Middle frontal gyrus (tissue), 1 donor: ENCODE results near the gene PIM2.
A peak's percentile ranks its signal among the peaks of the same experiment; 100 is the strongest.

Source experiments
- DNase-seq: peaks from one replicate; pipeline ENCODE4 v3.0.0-alpha.2; 2015; ENCODE audit warnings: low spot score; ENCODE audit errors: extremely low spot score

PIM2 gene

DNA sequence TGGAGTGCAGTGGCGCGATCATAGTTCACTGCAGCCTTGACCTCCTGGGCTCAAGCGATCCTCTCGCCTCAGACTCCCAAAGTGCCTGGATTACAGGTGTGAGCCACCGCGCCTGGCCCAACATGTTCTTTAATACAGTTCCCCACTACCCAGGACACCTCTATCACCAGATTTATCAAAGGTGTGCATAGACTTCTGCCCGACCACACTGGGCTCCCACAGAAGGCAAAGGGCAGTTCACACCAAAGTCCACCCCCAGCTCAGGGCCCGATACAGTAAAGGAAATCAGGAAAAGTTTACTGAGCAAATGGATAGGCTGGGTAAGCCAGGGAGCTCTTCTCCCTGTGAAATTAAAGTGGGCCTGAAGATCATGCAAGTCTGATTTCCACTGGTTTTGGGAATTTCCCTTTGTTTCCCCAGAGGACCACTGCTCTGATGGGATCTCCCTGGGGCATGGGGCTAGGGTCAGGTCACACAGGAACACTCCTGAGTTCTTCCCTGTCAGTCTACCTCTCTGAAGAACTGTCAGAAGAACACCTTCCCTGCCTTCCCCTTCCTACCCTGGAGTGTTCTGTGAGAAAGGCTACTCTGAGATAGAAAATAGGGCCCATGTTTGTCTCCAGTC is 17.7 kb upstream of the PIM2 start:
- DNase-seq = no peak

DNA sequence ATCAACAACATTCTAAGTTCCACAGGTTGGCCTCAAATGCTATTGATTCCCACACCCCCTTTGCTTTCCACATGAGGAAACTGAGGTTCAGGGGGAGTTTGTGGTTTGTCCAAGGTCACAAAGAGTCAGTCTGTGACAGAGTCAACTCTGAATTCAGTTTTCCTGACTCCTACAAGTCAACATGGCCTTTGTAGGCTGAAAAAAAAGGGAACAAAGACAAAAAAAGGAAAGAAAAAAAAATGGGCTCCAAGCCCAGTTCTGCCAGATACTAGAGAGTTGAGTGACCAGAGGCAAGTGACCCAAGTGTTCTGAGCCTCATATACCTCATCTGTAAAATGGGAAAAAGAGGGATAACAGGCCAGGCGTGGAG is 16.5 kb upstream of the PIM2 start:
- DNase-seq = no peak

DNA sequence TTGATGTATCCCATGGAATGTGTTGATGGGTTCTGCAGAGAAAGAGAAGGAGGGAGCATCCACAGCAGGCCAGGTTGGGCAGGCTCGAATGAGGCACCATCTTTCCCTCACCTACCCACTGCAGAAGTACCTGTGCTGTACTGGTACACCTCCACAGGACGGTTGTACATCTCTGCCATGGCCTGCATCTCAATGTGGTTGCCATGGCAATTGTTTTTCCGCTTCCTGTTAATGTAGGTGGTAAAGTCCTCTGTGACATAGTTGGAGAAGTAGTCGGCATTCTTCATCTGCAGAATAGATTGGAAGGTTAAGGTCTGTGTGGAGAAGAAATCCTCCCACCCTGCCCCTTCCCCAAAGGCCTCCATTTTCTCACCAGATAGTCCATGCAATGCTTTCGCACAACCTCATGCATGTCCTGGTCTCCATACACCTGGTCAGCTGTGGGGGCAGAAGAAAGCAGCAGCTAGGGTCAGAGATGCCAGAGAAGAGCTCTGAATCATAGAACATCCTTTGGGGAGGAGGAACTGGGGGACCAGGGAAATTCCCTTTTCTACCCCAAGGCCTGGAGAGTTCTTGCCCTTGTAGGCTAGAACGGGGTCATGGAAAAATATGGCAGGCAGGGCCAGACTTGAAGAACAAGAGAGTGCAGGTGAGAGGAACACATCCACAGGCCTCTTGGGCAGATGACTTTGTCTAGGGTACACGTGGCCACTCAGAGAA is 15.9 kb upstream of the PIM2 start:
- no peak for DNase-seq

DNA sequence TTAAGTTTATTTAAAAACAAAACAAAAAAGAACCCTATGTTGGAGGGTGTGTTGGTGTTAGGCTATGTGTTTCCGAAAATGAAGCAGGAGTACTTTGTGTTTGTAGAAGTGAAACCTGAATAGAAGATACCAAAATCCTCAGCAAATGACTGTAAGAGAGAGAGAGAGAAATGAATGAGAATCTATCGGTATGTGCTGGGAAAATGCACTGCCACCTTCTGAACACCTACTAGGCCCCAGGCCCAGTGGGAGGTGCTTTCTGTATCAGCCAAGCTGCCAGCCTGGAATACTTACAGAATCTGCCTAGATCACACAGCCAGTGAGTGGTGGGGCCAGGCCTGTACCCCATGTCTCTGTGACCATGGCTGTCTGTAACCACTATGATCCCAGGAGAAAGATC is 14.9 kb upstream of the PIM2 start:
- DNase-seq = no peak

DNA sequence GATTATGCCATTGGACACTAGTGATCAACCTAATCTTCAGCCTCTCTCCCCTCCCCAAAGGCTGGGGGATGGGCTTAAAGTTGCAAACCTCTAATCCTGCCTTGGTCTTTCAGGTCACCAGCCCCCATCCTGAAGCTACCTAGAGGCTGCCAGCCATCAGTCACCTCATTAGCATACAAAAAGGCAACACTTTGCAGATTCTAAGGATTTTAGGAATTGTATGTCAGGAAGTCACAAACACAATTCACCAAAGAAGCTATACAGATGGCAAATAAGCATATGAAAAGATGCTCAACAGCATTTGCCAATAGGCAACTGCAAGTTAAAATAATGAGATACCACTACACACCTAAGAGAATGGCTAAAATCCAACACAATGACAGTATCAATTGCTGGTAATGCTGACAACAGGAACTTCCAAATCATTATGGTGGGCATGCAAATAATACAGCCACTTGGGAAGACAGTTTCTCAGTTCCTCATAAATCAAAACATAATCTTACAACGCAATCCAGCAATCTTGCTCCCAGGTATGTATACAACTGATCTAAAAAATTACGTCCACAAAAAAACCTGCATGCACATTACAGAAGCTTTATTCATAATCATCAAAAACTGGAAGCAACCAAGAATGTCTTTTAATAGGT is 9.0 kb upstream of the PIM2 start:
- DNase-seq = no peak

DNA sequence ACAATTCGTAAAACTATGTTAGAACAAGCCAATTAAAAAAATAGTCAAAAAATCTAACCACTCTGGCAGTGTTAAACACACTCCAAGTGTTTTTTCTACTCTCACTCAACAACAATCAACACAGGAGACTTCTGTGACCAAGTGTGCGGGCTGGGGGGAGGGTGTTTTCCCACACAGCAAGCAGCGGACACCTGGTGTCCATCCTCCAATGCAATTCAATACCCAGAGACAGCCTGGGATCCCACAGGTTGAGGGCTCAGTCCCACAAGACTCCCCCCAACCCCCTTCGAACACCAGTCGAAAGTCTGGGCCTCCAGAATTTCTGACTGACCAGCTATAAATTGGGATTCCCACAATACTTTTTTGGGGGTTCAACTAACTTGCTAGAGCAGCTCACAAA is 8.3 kb upstream of the PIM2 start:
- DNase-seq = no peak

DNA sequence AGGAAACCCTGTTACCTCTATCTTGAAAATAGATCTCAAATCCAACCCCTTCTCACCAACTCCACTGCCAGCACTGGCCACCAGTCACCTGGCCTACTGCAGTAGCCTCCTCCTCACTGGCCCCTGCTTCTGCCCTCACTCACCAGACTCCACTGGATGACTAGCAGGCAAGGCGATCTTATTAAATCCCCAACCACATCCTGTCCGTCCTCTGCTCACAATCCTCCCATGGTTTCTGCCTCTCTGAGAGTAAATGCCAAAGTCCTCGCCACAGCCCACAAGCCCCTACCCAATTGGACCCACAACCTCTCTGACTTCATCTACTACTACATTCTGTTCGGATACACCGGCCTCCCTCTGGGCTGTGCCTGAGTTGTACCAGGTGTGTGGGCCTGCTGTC is 5.4 kb upstream of the PIM2 start:
- DNase-seq = no peak

DNA sequence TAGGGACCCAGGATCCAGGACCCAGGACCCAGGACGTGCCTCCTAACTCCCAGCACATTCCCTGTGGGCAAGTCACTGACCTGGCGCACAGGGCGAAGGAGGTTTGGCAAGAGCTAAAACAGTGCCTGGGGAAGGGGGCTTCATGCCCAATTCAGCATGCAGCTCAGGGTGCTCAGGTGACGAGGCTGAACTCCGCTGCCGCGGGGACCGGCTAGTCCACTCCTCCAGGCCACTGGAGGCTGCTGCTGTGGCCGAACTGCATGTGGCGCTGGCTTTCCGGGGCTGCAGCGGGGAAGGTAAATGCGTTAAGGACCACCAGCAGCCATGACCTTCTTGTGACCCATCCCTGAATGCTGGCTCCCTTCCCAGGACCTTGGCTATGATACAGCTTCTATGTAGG is 4.9 kb upstream of the PIM2 start:
- no peak for DNase-seq

DNA sequence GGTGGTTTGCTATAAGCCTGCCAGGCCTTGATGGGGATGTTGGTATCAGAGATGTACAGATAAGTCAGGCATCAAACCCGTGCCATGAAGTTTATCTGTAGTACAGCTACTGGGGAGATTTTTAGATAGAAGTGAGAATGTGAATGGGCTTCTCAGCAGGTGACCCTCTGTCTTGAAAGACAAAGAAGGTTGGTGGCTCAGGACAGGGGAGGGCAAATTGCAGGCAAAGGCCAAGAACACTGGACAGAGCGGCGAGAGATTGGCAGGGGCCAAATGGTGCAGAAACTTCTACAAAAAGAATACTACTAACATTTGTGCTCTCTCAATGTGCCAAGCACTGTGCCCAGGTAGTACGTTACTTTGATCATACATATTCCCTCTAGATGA is 1.9 kb upstream of the PIM2 start:
- DNase-seq = no peak

DNA sequence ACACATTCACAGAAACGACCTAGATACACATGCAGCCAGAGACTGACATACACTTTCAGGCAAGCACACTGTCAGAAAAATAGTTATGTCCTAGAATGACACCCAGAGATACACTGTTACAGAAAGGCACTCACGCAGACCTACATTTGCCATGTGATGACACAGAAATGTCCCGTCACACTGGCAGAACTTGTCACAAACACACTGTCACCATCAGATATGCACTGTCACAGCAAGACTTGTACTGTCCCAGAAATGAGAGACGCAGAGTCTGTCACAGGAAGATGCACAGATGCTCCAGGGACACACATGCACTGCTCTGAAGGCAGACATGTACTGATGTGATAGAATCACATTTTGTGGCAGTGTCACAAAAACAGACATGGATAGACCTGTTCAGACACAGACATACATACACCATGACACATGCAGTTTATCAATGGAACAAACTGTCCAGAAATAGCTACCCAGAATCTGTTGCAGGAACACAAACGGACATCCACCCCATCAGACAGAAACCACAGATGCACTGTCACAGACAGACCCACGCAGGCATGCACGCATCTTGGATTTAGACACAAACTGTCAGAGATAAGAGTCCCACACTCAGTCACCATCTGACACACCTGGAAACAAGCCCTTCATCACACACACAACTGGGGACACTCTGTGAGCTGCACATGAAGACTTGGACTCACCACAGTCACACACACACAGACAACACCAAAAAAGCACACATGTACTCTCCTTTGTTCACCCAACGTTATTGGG is 1.3 kb upstream of the PIM2 start:
- no peak for DNase-seq

DNA sequence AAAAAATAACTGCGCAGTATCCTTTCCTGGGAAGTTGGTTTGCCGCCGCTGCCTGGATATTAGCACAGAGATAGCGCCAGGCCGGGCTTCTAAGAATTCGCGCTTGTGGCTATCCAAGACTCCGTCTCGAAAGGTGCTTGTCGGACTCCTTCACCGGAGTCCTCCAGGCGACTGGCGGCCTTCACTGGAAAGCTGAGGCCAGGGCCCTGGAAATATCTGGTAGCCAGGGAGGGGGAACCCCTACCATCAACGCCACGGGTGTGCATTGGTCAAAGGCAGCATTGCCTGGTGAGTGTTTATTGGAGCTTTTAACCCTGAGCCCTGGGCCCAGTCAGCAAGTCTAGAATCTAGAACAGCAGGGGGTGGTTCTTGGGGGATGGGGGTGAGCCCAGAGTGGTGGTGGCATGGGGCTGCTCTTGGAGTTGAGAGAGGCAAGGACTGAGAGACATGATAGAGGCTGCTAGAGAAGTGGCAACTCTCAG is 577 bp upstream of the PIM2 start:
- DNase-seq = no peak

DNA sequence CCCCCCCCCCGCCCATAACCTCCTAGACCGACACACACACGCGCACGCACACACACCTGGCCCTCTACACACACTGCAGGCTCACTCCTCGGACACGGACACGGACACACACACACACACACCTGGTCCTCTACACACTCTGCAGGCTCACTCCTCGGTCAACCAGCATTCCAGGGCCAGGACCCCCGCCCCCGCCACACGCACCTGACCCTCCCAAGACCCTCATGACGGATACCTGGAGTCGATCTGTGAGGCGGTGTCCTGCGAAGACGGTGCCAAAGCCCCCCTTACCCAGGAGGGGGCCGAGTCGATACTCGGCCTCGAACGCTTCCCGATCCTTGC is 552 bp downstream of the PIM2 start:
- no peak for DNase-seq

DNA sequence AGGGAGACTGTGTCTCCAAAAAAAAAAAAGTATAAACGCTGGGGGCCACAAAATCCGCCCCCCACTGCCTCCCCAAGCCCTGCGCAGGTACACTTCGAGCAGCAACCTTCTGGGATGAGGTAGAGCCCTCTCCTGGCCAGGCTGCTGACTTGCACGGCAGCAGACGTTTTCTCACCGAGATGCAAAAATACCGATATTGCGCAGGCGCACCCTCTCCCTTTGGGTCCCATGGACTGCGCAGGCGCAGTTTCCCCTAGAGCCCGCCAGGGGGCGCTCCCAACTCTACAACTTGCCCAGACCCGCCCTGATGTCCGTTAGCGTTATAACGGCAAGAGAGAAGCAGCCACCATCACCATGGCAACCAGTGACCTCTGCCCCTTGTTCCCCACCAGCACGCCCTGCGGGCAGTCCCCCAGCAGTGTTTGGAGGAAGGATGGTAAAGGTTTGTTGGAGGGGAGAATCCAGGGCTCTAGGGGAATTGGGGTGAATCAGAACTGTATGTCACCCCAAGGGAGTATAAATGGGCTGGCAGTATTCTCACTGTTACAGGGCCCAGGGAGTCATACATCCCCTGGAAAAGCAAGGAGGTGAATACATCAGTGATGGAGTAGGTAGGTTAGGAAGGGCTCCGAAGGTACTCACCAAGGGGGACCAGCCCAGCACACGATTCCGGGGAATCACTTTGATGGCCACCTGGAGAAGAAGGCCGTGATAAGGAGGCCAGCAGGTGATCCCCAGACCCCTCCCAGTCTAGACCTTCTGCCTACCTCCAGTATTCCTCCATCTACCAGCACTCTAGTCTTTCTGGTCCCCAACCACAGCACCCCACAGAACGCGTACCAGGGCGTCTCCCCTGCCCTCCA is 1.5 kb downstream of the PIM2 start:
- peak; percentile 59 for DNase-seq

DNA sequence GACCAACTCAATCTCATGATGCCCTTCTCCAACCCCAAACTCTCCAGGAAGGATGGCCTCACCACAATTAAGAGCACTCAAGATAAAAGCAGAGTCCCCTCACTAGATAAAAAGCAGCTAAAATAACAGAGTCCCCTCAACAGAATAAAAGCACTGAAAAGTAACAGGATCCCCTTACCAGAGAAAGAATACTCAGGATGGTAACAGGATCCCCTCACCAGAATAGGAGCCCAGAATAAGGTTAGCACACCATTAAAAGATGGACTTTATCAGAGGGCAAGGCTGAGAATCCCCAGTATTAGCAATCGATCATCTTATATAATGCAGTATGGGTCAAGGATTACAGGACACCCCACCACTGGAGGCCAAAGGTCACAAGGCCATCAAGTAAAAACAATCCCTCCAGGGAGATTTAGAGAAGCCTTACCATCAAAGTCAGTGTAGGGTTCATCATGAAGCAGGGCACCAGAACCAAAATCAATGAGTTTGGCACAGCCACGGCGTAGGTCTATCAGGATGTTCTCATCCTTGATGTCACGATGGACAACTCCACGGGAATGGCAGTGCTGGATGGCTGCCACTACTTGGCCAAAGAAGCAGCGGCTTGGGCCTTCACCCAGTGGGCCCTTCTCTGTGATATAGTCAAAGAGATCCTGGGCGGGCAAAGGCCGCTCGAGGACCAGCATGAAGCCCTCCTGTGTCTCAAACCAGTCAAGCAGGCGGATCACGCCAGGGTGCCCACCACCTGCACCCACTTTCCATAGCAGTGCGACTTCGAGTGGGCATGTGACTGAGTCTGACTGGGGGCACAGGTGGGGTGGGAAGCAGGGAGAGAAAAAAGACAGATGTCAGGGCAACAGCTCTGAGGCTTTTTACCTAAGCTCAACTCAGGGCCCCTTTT is 4.0 kb downstream of the PIM2 start:
- DNase-seq = no peak

DNA sequence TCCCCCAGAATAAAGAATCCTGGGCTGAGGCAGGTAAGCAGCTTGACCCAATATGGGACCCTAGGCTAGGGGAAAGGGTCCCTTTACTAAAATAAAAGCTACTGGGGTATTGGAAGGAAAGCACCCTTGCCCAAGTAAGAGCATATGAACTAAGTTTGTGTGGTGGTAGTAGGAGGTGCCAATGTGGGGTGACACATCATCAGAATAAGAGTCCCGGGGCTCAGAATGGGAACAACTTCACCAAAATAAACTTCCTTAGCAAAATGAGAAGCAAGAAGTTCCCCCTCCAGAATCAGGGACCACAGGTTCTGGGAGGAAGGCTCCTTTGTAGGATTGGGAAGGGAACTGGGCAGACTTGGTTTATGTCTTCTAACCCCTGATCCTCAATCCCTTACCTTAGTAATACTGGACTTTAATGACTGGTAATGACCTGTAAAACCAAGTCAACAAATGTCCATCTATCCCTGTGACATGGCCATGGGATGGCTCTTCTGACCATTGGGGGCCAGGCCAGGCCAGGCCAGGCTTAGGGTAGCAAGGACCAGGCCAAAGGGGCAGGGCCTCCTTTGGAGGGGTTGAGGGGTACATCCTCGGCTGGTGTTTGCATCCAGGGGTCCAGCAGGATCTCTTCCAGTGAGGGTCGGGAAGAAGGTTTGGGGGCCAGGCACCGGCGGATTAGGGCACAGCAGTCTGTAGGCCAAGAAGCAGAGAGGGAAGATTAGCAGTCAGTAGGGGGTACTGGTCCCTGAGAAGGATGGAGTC is 5.0 kb downstream of the PIM2 start:
- DNase-seq = no peak

DNA sequence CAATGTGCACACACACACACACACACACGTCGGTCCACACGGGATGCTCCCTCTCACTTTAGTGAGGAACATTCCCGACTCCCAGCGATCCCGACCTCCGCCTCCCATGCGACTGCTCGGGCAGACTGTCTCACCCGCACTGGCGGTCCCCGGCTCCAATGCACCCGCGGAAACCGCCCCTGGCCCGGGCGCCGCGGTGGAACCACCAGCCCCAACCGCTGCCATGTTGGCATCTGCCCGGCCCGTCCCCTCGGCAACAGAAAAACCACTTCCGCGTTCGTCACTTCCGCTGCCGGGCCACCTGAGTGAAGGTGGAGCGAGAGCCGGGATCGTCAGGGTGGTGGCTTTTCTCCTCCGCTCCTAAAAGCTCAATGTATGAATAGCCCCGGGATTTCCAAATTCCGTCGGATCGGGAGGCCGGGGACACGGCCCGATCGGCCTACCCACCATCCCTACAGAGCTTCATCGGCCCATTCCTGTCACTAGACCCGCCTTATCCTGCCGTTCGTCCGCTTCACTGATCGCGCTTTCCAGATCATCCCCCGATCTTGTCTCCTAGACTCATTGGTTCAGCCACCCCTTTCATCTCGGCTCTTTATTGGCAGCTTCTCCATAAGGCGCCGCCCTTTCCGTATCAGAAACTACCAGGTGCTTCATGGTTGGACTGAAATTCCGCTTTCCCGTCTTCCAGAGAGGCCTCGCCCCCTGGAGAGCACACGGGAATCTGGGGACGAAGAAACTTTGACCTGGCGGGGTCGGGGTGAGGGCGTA is 7.2 kb downstream of the PIM2 start, which contains the start of gene SLC35A2:
TSS of gene SLC35A2 (minus strand) at position 235 of the 771 bp plus-strand sequence. CDS start at position 225, 10 bp downstream.
- DNase-seq = peak; percentile 57

DNA sequence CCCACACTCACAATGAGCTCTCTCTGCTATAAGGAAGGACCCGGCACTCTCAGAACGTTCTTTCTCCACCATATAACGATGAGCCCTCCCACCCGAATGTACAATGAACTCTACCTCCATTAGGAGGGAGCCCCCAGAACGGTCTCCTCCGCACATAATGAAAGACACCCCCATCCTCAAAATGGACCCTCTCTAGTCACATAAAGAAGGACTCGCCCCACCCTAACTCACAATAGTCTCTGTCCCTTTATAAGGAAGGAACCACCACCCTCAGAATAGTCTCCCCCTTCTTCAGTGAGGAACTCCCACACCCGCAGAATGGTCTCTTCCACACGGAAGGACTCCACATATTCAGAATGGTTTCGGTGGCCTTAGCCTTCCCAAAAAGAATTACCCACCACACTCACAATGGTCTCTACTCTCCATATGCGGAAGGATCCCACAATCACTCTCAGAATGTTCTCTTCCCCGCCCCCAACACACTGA is 7.9 kb downstream of the PIM2 start:
- DNase-seq = no peak

DNA sequence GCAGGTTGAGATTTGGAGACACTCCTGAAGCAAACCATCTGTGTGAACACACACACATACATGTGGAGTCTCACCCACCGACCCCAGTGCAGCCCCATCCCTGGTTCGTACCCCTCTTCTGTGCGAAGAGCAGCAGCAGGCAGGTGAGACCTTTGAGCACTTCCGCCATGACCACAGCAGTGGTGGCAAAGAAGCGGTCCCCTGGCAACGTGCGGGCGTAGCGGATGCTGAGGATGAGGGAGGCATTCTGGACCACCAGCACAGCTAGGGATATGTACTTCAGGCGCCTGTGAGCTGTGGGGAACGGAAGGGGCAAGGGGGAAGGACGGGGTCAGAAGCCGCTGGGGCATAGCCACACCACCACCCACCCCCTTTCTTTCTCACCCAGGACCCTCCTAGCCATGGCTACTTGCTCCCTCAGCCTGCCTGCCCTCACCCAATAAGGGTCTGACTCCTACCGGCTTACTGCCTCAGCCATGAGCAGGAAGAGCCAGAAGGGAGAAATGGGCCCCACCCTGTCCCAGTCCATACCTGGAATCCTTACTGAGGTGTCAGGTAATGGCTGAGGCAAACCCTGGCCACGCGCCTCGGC is 9.0 kb downstream of the PIM2 start:
- DNase-seq = no peak
